ENCODE measurements around the gene RPP21.

RPP21 gene

GRCh38 chr6:30341218-30341617, 3.7 kb upstream of the RPP21 start:
- no peak for DNase-seq (ENCODE audit: low read depth)
- no peak overlapping the region for H3K4me3 ChIP-seq (ENCODE audit: control insufficient read depth, low read depth, low read length)
- TF ChIP-seq CTCF (conservative IDR thresholded peaks at IDR 0.05; ENCODE audit: control insufficient read depth, insufficient read depth, low read depth, low read length): no peak

- no peak for DNase-seq (ENCODE audit: low read depth)
- H3K4me3 ChIP-seq (ENCODE audit: control insufficient read depth, low read depth, low read length): no peak overlapping the region
- no peak for TF ChIP-seq CTCF (conservative IDR thresholded peaks at IDR 0.05; ENCODE audit: control insufficient read depth, insufficient read depth, low read depth, low read length)
Observed at GRCh38 chr6:30341728-30342127, 3.2 kb upstream of the RPP21 start.

- no peak for TF ChIP-seq CTCF (conservative IDR thresholded peaks at IDR 0.05; ENCODE audit: control insufficient read depth, insufficient read depth, low read depth, low read length)
- no peak overlapping the region for H3K4me3 ChIP-seq (ENCODE audit: control insufficient read depth, low read depth, low read length)
- DNase-seq (ENCODE audit: low read depth): no peak
Observed at GRCh38 chr6:30344191-30344867, 627 bp upstream of the RPP21 start.

- TF ChIP-seq CTCF (conservative IDR thresholded peaks at IDR 0.05; ENCODE audit: control insufficient read depth, insufficient read depth, low read depth, low read length): no peak
- no peak for DNase-seq (ENCODE audit: low read depth)
- H3K4me3 ChIP-seq (ENCODE audit: control insufficient read depth, low read depth, low read length): peak overlapping the region; percentile 90
Observed at GRCh38 chr6:30345852-30346251, 896 bp downstream of the RPP21 start.

- H3K4me3 ChIP-seq (ENCODE audit: control insufficient read depth, low read depth, low read length): no peak overlapping the region
- DNase-seq (ENCODE audit: low read depth): no peak
- TF ChIP-seq CTCF (conservative IDR thresholded peaks at IDR 0.05; ENCODE audit: control insufficient read depth, insufficient read depth, low read depth, low read length): no peak
Observed at GRCh38 chr6:30348957-30349356, 4.0 kb downstream of the RPP21 start.

- no peak overlapping the region for H3K4me3 ChIP-seq (ENCODE audit: control insufficient read depth, low read depth, low read length)
- peak; percentile 8 for TF ChIP-seq CTCF (conservative IDR thresholded peaks at IDR 0.05; ENCODE audit: control insufficient read depth, insufficient read depth, low read depth, low read length)
- no peak for DNase-seq (ENCODE audit: low read depth)
Observed at GRCh38 chr6:30349421-30350177, 4.6 kb downstream of the RPP21 start.

All from fibroblast of mammary gland (primary cell).